Gastroesophageal sphincter (tissue), 4 donors: ENCODE results near the gene YPEL3. TPM values are rescaled to one million over a fixed set of nuclear protein-coding genes. Genes with fewer than 3 reads are reported as not detected.

Experiments
- ATAC-seq: fragments of 150-250 bp; one replicate; pipeline ENCODE4 v1.9.1; 2016; ENCODE audit warnings: mild to moderate bottlenecking, moderate library complexity
- H3K27ac ChIP-seq, 4 donors: fragments of 200-600 bp; sonication (generic) in 3 of 4; 1 replicate in 3 of 4; 2 replicates in 1 of 4; pipeline ENCODE4 v1.5.1; 2016 to 2019
- H3K27me3 ChIP-seq: fragments of 200-600 bp; sonication (generic); one replicate; pipeline ENCODE4 v1.5.1; 2019
- H3K36me3 ChIP-seq, 2 donors: fragments of 200-600 bp; sonication (generic); one replicate each; pipeline ENCODE4 v1.5.1; 2019; ENCODE audit warnings: control low read depth in 1 of 2
- H3K4me1 ChIP-seq, 3 donors: fragments of 200-600 bp; sonication (generic); 1 replicate in 2 of 3; 2 replicates in 1 of 3; pipeline ENCODE4 v1.5.1; 2016 to 2019; ENCODE audit warnings: control low read depth in 2 of 3
- H3K4me3 ChIP-seq, 2 donors: fragments of 200-600 bp; sonication (generic); one replicate each; pipeline ENCODE4 v1.5.1; 2019; ENCODE audit warnings: mild to moderate bottlenecking in 1 of 2, moderate library complexity in 1 of 2
- H3K9me3 ChIP-seq, 3 donors: fragments of 200-600 bp; sonication (generic); one replicate each; pipeline ENCODE4 v1.5.1; 2017 to 2019; ENCODE audit warnings: control low read depth in 2 of 3
- EP300 ChIP-seq: sonication (generic); formaldehyde crosslinking; IDR thresholded peaks from one replicate; pipeline ENCODE4 v1.6.1; 2017; ENCODE audit warnings: antibody characterized with exemption, mild to moderate bottlenecking
- POLR2A ChIP-seq, 2 donors: fragments of 450-650 bp; IDR thresholded peaks; one replicate each; pipeline ENCODE4 v1.6.1; 2017; ENCODE audit warnings: antibody characterized with exemption in 2 of 2, mild to moderate bottlenecking in 2 of 2, moderate library complexity in 1 of 2
- POLR2AphosphoS5 ChIP-seq: sonication (generic); formaldehyde crosslinking; IDR thresholded peaks from one replicate; pipeline ENCODE4 v1.6.1; 2017; ENCODE audit warnings: antibody characterized with exemption
- WGBS, 2 donors: methylation state at CpG; one replicate each; pipeline ENCODE4 v1.1.5; 2018; ENCODE audit warnings: low coverage in 1 of 2; 5-methylcytosine and 5-hydroxymethylcytosine counted together
- total RNA-seq, 4 donors: library from RNA; depleted of rRNA; stranded (reverse); fragments of >200 nt; gene quantifications; one replicate each; pipeline ENCODE4 v1.1.0, GENCODE V29; 2016
- TF ChIP-seq, protein P1 (sequence below), 4 experiments: fragments of 200-600 bp in 2 of 4; fragments of 450-650 bp in 2 of 4; sonication (generic) in 1 of 4; IDR thresholded peaks; one replicate each; pipeline ENCODE4 v1.5.1; 2017 to 2019; ENCODE audit warnings: antibody characterized with exemption in 4 of 4, mild to moderate bottlenecking in 2 of 4, moderate library complexity in 2 of 4

Gene YPEL3
- total RNA-seq, 4 donors from 2014 or later, result 76.9 to 105 (median 80.2) TPM

DNA sequence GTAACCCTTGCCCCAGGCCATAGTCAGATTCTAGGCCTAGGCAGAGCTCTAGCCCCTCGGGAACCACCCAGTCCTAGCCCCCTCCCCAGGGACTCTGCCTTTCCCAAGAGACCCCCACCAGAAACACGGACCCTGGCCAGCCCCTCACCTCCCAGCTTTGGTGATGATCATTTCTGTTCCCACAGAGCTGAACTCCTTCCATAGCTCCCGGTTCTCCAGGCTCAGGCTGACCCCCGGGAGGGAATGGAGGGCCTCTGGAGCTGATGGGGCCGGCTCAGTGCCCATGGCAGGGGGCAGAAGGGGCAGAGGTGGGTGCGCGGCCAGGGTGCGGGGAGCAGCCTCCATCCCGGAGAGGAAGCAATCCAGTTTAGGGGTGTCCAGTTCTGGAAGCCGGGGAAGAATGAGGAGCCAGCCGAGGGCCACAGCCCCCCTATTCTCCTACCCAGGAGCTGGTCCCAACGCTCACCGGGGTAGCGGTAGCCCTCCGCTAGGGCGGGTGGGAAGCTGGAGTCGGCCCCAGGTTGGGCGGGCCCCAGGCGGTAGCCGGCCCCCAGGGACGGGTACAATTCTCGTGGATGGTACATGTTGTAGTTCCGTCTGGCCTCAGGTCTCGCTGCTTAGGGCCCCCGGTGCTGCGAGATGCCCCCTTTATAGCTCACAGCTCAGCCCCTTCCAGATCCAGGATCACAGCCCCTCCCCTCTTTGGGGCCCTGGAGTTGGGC, 5.2 kb downstream of the YPEL3 start:
- peaks cover 0 to 26% of the 10 kb centered on the region in 2 donors for H3K36me3 ChIP-seq
- ATAC-seq, result no peak
- peak overlapping the region in 1 of 2 donors; percentile 61 for H3K4me3 ChIP-seq
- H3K4me1 ChIP-seq, result peaks cover 3 to 59% (median 32%) of the 10 kb centered on the region in 3 donors
- no peak for TF ChIP-seq EP300
- TF ChIP-seq, protein P1, sequence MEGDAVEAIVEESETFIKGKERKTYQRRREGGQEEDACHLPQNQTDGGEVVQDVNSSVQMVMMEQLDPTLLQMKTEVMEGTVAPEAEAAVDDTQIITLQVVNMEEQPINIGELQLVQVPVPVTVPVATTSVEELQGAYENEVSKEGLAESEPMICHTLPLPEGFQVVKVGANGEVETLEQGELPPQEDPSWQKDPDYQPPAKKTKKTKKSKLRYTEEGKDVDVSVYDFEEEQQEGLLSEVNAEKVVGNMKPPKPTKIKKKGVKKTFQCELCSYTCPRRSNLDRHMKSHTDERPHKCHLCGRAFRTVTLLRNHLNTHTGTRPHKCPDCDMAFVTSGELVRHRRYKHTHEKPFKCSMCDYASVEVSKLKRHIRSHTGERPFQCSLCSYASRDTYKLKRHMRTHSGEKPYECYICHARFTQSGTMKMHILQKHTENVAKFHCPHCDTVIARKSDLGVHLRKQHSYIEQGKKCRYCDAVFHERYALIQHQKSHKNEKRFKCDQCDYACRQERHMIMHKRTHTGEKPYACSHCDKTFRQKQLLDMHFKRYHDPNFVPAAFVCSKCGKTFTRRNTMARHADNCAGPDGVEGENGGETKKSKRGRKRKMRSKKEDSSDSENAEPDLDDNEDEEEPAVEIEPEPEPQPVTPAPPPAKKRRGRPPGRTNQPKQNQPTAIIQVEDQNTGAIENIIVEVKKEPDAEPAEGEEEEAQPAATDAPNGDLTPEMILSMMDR (IDR thresholded peaks at IDR 0.05), result no peak
- no peak for TF ChIP-seq POLR2A (IDR thresholded peaks at IDR 0.05)
- no peak for TF ChIP-seq POLR2AphosphoS5
- no peaks in the 10 kb centered on the region for H3K9me3 ChIP-seq
- 91% methylated on average over 4 of the region's 26 CpGs; no CpG with 5 or more reads in 1 of the 2 donors for WGBS, 2 donors
- no peaks in the 10 kb centered on the region for H3K27me3 ChIP-seq
- peak overlapping the region in 3 of 4 donors; percentile 84 to 97 (median 94) for H3K27ac ChIP-seq

DNA sequence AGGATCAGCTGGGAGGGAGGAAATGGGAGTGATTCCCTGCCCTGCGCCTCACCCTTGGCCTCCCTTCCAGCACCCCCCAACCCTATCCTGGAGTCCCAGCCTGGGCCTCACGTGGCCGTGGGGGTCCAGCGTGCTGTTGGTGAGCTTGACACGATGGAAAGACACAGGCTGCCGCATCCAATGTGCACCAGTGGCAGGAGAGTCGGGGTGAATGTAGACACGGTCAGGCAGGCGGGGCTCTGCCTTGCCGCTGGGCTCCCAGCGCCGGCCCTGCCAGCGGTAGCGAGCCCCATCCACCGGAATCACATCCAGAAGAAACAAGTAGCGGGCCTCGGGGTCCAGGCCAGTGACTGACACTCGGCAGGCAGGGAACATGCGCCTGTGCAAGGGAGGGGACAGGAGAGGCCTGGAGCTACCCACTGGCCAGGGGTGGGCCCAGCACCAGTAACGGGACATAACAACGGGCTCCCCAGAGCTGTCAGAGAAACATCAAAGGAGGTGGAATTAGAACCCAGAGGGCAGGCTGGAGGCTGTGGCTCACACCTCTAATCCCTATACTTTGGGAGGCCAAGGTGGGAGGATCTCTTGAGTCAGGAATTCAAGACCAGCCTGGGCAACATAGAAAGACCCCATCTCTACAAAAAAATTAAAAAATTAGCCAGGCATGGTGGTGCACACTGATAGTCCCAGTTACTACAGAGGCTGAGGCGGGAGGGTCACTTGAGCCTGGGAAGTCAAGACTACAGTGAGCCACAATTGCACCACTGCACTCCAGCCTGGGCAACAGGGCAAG, 7.0 kb downstream of the YPEL3 start:
- no peaks in the 10 kb centered on the region for H3K9me3 ChIP-seq
- 61 to 80% methylated on average over 1 to 3 of the region's 22 CpGs for WGBS, 2 donors
- H3K27ac ChIP-seq, result no peak overlapping the region
- H3K36me3 ChIP-seq, result peaks cover 0 to 32% of the 10 kb centered on the region in 2 donors
- TF ChIP-seq, protein P1 (IDR thresholded peaks at IDR 0.05), result no peak
- TF ChIP-seq POLR2AphosphoS5 (no peak), EP300 (no peak), POLR2A (IDR thresholded peaks at IDR 0.05) (no peak)
- H3K27me3 ChIP-seq, result no peaks in the 10 kb centered on the region
- H3K4me3 ChIP-seq, result no peak overlapping the region
- ATAC-seq, result no peak
- peaks cover 0 to 56% (median 26%) of the 10 kb centered on the region in 3 donors for H3K4me1 ChIP-seq

DNA sequence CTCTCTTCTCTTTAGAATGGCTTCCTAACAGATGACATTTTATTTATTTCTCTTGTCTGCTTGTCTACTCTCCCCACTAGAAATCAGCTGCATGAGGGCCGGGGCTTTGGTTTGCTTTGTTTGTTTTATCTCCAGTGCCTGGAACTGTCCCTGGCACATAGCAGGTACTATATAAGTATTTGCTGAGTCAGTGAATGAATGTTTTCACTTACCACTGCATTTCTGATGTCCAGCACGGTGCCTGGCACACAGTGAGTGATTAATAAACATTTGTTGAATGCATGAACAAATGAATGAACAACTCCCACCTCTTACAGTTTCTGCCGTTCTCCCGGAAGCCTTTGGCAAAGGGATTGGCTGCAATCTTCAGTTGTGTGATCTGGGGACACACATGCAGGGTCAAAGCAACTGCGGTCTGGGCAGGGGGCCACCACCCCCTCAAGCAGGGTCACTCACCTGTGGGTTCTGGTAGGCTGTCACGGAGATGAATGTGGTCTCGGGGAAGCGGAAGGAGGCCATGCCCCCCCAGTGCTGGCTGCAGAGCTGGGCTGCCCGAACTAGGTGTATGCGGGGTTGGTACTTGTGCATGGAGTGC, 7.7 kb downstream of the YPEL3 start:
- Histone ChIP-seq H3K4me3 (no peak overlapping the region), H3K36me3 (peaks cover 0 to 32% of the 10 kb centered on the region in 2 donors), H3K9me3 (no peaks in the 10 kb centered on the region), H3K27me3 (no peaks in the 10 kb centered on the region), H3K27ac (no peak overlapping the region), H3K4me1 (peaks cover 0 to 49% (median 26%) of the 10 kb centered on the region in 3 donors)
- no peak for ATAC-seq
- WGBS, 2 donors, result 60 to 62% methylated on average over 1 to 8 of the region's 10 CpGs
- no peak for TF ChIP-seq POLR2AphosphoS5
- TF ChIP-seq, protein P1 (IDR thresholded peaks at IDR 0.05), result no peak

DNA sequence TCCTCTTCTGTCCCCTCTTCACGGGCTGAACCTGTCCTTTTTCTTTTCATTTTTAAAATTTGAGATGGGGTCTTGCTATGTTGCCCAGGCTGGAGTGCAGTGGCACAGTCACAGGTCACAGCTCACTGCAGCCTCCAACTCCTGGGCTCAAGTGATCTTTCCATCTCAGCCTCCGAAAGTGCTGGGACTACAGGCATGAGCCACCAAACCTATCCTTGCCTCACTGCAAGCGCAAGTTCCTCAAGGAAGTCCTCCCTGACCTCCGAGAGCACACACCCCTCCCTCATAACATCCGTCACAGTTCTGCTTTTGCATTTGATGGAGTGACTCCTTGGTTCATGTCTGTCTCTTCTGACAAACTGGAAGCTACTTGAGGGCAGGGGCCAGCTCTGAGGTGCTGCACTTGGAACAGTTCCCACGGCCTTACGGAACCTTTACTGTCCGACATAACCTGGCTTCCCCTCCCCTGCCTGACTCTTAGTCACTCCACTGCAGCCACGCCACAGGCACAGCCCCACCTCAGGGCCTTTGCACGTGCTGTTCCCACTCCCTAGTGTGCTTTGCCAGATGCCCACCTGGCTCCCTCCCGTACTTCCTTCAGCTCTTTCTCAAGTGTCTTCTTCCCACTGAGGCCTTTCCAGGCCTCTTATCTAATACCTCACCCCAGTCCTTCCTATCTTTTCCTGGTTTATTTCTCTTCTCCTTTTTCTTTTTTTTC, 8.7 kb downstream of the YPEL3 start:
- H3K4me1 ChIP-seq, result peaks cover 0 to 39% (median 16%) of the 10 kb centered on the region in 3 donors
- no peaks in the 10 kb centered on the region for H3K27me3 ChIP-seq
- TF ChIP-seq, protein P1 (IDR thresholded peaks at IDR 0.05), result no peak
- no peak for TF ChIP-seq POLR2AphosphoS5
- TF ChIP-seq EP300, result no peak
- TF ChIP-seq POLR2A (IDR thresholded peaks at IDR 0.05), result no peak
- H3K36me3 ChIP-seq, result peaks cover 0 to 36% of the 10 kb centered on the region in 2 donors
- no peaks in the 10 kb centered on the region for H3K9me3 ChIP-seq
- WGBS, 2 donors, result 93% methylated on average over 8 of the region's 11 CpGs
- no peak overlapping the region for H3K4me3 ChIP-seq
- ATAC-seq, result no peak
- no peak overlapping the region for H3K27ac ChIP-seq
